ENCODE results near the gene TXN2.

- TF ChIP-seq POLR2A (IDR thresholded peaks at IDR 0.05) (no peak), CTCF (IDR thresholded peaks at IDR 0.05 in 4 of 5, conservative IDR thresholded peaks at IDR 0.05 in 1 of 5) (no peak)
These were observed 473 bp downstream of the TXN2 start for GRCh38 chr22:36480941-36481392.
